Measurements from ENCODE around the gene TST.

TST gene

DNA sequence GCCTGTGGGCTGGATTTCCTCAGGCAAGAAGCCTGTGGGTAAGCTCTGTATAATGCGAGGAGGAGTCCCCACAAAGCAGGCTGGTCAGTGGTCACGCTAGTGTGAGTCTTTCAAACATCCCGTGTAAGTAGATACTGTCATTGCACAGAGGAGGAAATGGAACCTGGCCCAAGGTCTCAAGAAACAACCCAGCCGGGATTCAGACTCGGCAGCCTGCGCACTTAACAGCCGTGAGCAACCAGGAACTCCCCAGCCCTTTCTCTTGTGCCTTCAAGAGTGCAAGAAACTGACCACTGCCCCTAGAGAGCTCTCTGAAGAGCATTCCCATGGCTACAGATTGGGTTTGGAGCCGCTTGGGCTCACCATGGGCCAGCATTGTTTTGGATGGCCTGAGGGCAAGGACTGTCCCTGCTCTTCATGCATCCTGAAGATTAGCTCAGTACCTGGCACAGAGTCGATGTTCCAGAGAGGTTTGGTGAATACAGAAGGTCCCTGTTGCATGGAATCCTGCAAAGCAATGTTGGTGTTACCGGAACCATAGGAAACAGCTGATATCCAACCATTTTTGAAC, 6.3 kb upstream of the TST start:
- no peak overlapping the region for H3K27ac ChIP-seq (replicated peaks; ENCODE audit: low read length)
- H3K9ac ChIP-seq (ENCODE audit: low read depth, low read length, poor library complexity): no peak overlapping the region
- H3K4me2 ChIP-seq (ENCODE audit: insufficient read depth, low read length, poor library complexity, severe bottlenecking): no peak overlapping the region
- H3K23ac ChIP-seq (ENCODE audit: low read depth, low read length, poor library complexity): no peak overlapping the region
- no peak overlapping the region for H2BK15ac ChIP-seq (ENCODE audit: low read length)
- WGBS, 2 donors (ENCODE audit: extremely low coverage in 2 of 2, insufficient read length in 2 of 2, insufficient replicate concordance in 1 of 2): no CpG with 5 or more reads among the region's 10 CpGs
- no peaks in the 10 kb centered on the region for H3K27me3 ChIP-seq (ENCODE audit: control insufficient read depth in 3 of 3, insufficient read depth in 3 of 3, low read depth in 1 of 3, low read length in 3 of 3)
- H3K4ac ChIP-seq (ENCODE audit: low read length): no peak overlapping the region
- H3K9me3 ChIP-seq (replicated peaks in 1 of 2; ENCODE audit: control insufficient read depth in 2 of 2, insufficient read depth in 1 of 2, low read depth in 1 of 2, low read length in 2 of 2): no peaks in the 10 kb centered on the region
- no peak overlapping the region for H3K4me3 ChIP-seq (ENCODE audit: low read length in 2 of 2)
- no peak overlapping the region for H2BK5ac ChIP-seq (ENCODE audit: low read length)
- peaks cover 0 to 5% of the 10 kb centered on the region in 2 donors for H3K4me1 ChIP-seq (ENCODE audit: control insufficient read depth in 2 of 2, insufficient read depth in 1 of 2, low read depth in 1 of 2, low read length in 2 of 2)
- no peak for DNase-seq (ENCODE audit: low spot score)
- no peak overlapping the region for H4K91ac ChIP-seq (ENCODE audit: low read depth, low read length, poor library complexity)
- H2AFZ ChIP-seq (ENCODE audit: low read length): no peak overlapping the region
- H2AK5ac ChIP-seq (ENCODE audit: low read depth, low read length): no peak overlapping the region
- no peak overlapping the region for H3K14ac ChIP-seq (ENCODE audit: low read length)
- peaks cover 24% of the 10 kb centered on the region for H3K79me1 ChIP-seq (ENCODE audit: low read depth, low read length)
- no peak overlapping the region for H3K18ac ChIP-seq (ENCODE audit: low read length)
- H2BK120ac ChIP-seq (ENCODE audit: low read depth, low read length): no peak overlapping the region
- H2BK12ac ChIP-seq (ENCODE audit: low read length): no peak overlapping the region
- H4K8ac ChIP-seq (ENCODE audit: low read depth, low read length): no peak overlapping the region
- H3K36me3 ChIP-seq (replicated peaks in 1 of 2; ENCODE audit: control insufficient read depth in 2 of 2, insufficient read depth in 2 of 2, low read length in 2 of 2): peaks cover 47 to 85% of the 10 kb centered on the region in 2 donors

- Histone ChIP-seq H3K9ac (ENCODE audit: low read depth, low read length, poor library complexity) (no peak overlapping the region), H3K36me3 (replicated peaks in 1 of 2; ENCODE audit: control insufficient read depth in 2 of 2, insufficient read depth in 2 of 2, low read length in 2 of 2) (peaks cover 42 to 74% of the 10 kb centered on the region in 2 donors), H3K79me1 (ENCODE audit: low read depth, low read length) (peaks cover 24% of the 10 kb centered on the region), H4K91ac (ENCODE audit: low read depth, low read length, poor library complexity) (no peak overlapping the region), H3K4me1 (ENCODE audit: control insufficient read depth in 2 of 2, insufficient read depth in 1 of 2, low read depth in 1 of 2, low read length in 2 of 2) (peaks cover 0 to 7% of the 10 kb centered on the region in 2 donors), H3K4me2 (ENCODE audit: insufficient read depth, low read length, poor library complexity, severe bottlenecking) (no peak overlapping the region), H2BK5ac (ENCODE audit: low read length) (no peak overlapping the region), H3K4ac (ENCODE audit: low read length) (no peak overlapping the region), H3K23ac (ENCODE audit: low read depth, low read length, poor library complexity) (no peak overlapping the region), H2BK15ac (ENCODE audit: low read length) (no peak overlapping the region), H2AFZ (ENCODE audit: low read length) (no peak overlapping the region), H3K27ac (replicated peaks; ENCODE audit: low read length) (no peak overlapping the region), H3K9me3 (replicated peaks in 1 of 2; ENCODE audit: control insufficient read depth in 2 of 2, insufficient read depth in 1 of 2, low read depth in 1 of 2, low read length in 2 of 2) (no peaks in the 10 kb centered on the region), H3K4me3 (ENCODE audit: low read length in 2 of 2) (no peak overlapping the region), H2BK120ac (ENCODE audit: low read depth, low read length) (no peak overlapping the region), H3K18ac (ENCODE audit: low read length) (peak overlapping the region; percentile 28), H4K8ac (ENCODE audit: low read depth, low read length) (no peak overlapping the region), H2BK12ac (ENCODE audit: low read length) (no peak overlapping the region), H2AK5ac (ENCODE audit: low read depth, low read length) (no peak overlapping the region), H3K14ac (ENCODE audit: low read length) (no peak overlapping the region), H3K27me3 (ENCODE audit: control insufficient read depth in 3 of 3, insufficient read depth in 3 of 3, low read depth in 1 of 3, low read length in 3 of 3) (no peaks in the 10 kb centered on the region)
- no CpG with 5 or more reads among the region's 71 CpGs for WGBS, 2 donors (ENCODE audit: extremely low coverage in 2 of 2, insufficient read length in 2 of 2, insufficient replicate concordance in 1 of 2)
- no peak for DNase-seq (ENCODE audit: low spot score)
Observed at GRCh38 chr22:37024339-37025157, 5.3 kb upstream of the TST start.

GRCh38 chr22:37023743-37024338, 4.6 kb upstream of the TST start:
- H2BK120ac ChIP-seq (ENCODE audit: low read depth, low read length): no peak overlapping the region
- DNase-seq (ENCODE audit: low spot score): no peak
- peak overlapping the region; percentile 38 for H3K14ac ChIP-seq (ENCODE audit: low read length)
- no peak overlapping the region for H3K18ac ChIP-seq (ENCODE audit: low read length)
- no peaks in the 10 kb centered on the region for H3K27me3 ChIP-seq (ENCODE audit: control insufficient read depth in 3 of 3, insufficient read depth in 3 of 3, low read depth in 1 of 3, low read length in 3 of 3)
- no peak overlapping the region for H3K9ac ChIP-seq (ENCODE audit: low read depth, low read length, poor library complexity)
- peak overlapping the region; percentile 75 for H2BK5ac ChIP-seq (ENCODE audit: low read length)
- H4K8ac ChIP-seq (ENCODE audit: low read depth, low read length): no peak overlapping the region
- peak overlapping the region; percentile 80 for H3K23ac ChIP-seq (ENCODE audit: low read depth, low read length, poor library complexity)
- peaks cover 37 to 67% of the 10 kb centered on the region in 2 donors for H3K36me3 ChIP-seq (replicated peaks in 1 of 2; ENCODE audit: control insufficient read depth in 2 of 2, insufficient read depth in 2 of 2, low read length in 2 of 2)
- no peak overlapping the region for H3K4ac ChIP-seq (ENCODE audit: low read length)
- H3K4me3 ChIP-seq (ENCODE audit: low read length in 2 of 2): no peak overlapping the region
- no peak overlapping the region for H2BK15ac ChIP-seq (ENCODE audit: low read length)
- no CpG with 5 or more reads among the region's 34 CpGs for WGBS, 2 donors (ENCODE audit: extremely low coverage in 2 of 2, insufficient read length in 2 of 2, insufficient replicate concordance in 1 of 2)
- H3K9me3 ChIP-seq (replicated peaks in 1 of 2; ENCODE audit: control insufficient read depth in 2 of 2, insufficient read depth in 1 of 2, low read depth in 1 of 2, low read length in 2 of 2): no peaks in the 10 kb centered on the region
- peaks cover 0 to 7% of the 10 kb centered on the region in 2 donors for H3K4me1 ChIP-seq (ENCODE audit: control insufficient read depth in 2 of 2, insufficient read depth in 1 of 2, low read depth in 1 of 2, low read length in 2 of 2)
- H3K79me1 ChIP-seq (ENCODE audit: low read depth, low read length): peaks cover 27% of the 10 kb centered on the region
- no peak overlapping the region for H2AK5ac ChIP-seq (ENCODE audit: low read depth, low read length)
- no peak overlapping the region for H2AFZ ChIP-seq (ENCODE audit: low read length)
- H3K4me2 ChIP-seq (ENCODE audit: insufficient read depth, low read length, poor library complexity, severe bottlenecking): no peak overlapping the region
- no peak overlapping the region for H3K27ac ChIP-seq (replicated peaks; ENCODE audit: low read length)
- H4K91ac ChIP-seq (ENCODE audit: low read depth, low read length, poor library complexity): no peak overlapping the region
- H2BK12ac ChIP-seq (ENCODE audit: low read length): no peak overlapping the region

Data from neuronal stem cell (in vitro differentiated cells).